HG03159 (cell line): ENCODE measurements around the gene FAXC.
"Not testable (repeated sequence)": the region's sequence is repeated elsewhere in the genome, so short reads cannot be mapped to it uniquely, and the experiment has no call there.

Experiments
- ATAC-seq: cut with Tn5 transposase; IDR thresholded peaks from one replicate; pipeline ENCODE4 v1.9.1; 2021; ENCODE audit warnings: mild to moderate bottlenecking, moderate library complexity; ENCODE audit not compliant: unreplicated experiment

The FAXC gene

DNA sequence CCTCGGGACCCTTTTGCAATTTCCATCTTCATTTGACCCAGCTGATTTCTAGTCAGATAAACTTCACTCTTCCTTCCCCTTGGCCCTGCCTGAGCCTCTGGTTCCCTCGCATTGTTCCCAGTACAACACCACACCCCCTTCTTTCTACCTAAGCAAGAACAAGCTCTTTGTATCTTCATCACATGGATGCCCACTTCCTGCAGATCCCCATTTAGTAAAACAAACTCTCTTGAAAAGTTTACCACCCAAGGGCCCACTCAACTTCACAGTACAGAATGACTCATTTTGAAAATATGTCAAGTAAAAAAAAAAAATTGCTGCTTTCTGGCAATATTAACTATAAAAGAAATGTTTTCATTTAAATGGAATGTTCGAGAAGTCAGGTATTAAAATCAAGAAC, 5.2 kb downstream of the FAXC start:
- ATAC-seq = no peak

DNA sequence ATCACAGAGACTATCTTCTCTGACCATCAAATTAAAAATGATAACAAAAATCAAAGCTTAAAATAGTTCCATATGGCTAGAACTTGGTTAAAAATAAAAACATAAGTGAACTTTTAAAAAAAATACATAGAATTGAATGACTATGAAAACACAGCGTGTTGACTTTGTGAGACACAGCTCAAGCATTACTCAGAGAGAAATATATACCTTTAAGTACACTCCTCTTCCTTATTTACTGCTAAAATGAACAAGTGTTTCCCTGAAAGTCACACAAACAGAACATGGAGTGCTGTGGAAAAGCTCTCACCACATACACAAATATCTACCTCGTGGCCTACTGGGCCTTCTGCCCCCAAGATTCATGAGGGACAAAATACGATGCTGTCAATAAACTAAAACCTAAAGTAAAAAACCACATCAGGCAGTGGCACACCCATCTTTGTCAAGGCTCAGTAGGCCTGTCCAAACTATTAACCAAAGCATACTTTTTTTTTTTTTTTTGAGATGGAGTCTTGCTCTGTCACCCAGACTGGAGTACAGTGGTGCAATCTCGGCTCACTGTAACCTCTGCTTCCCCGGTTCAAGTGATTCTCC, 7.5 kb downstream of the FAXC start:
- ATAC-seq = no peak

DNA sequence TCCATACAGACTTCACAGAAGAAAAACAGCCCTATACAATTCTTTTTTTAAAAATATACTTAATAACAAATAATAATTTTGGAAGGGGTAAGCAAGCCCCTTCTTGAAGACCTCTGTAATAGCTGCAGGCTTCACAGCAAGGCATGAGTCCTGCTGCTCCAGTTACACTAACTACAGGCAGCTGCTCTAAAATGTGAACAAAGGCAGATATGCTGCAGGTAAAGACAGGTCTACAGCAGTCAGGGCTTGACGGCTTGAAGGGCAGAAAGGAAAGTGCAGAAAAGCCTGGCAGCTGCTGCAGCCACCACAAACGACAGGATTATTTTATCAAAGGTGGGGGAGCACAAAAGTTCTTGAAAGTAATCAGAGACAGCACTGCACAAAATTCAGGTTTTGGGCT, 11.3 kb downstream of the FAXC start:
- no peak for ATAC-seq

DNA sequence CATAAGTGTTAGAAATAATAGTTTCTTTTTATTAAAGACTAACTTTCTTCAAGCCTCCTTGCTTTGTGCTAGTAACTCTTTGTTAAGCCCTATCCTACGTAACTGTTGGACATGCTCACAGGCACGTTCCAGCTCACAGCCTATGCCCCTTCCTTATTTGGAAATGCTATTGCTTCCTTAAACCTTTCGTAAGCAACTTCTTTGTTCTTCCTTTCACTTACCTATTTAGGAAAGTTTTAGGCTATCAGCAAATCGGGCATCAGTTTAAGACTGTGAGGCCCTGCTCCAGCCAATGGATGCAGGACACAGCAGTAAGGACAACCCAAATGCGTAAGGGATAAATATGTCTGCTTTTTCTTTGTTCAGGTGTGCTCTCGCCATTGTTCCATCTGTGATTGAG, 14.2 kb downstream of the FAXC start:
- ATAC-seq = not testable (repeated sequence)

DNA sequence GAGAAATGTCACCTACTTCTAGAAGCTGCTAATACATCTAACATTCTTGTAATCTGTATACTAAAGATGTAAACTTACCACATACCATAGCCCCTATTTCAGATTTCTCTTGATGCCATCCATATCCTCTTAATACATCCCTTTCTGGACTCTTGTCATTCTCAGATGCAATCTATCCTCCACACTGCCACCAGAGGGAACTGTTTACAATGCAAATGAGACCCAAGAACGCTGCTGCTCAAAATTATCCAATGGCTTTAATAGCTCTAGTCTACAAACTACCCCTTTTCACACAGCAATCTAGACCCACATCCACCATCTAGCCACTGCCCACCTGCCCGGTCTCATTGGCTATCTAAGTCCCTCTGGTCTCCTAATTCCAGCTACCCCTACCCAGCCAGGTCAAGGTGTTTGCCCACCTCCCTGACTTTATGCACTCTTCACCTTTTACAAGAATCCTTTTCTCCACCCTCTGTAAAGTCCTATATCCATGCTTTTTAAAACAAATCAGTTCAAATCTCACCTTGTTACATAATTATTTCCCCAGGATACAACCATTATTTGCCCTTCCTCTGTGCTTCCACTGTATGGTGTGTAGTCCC, 14.8 kb downstream of the FAXC start:
- peak; percentile 35 for ATAC-seq

DNA sequence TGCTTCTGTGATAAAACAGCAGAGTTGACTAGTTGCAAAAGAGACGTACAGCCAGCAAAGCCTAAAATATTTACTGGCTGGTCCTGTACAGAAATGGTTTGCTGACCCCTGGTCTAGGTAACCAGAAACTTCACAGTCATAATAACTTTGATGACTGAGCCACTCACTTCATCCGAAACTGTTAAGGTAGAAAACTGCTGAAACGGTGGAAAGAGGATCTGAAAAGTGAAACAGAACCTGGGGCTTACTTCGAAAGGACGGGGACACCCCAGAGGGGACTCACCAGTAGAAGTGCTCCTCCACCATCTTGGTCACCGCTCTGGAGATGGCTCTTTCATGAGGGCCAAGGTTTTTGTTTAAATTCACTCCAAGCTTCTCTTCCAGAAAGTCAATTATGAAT, 16.4 kb downstream of the FAXC start:
- ATAC-seq = peak; percentile 89

DNA sequence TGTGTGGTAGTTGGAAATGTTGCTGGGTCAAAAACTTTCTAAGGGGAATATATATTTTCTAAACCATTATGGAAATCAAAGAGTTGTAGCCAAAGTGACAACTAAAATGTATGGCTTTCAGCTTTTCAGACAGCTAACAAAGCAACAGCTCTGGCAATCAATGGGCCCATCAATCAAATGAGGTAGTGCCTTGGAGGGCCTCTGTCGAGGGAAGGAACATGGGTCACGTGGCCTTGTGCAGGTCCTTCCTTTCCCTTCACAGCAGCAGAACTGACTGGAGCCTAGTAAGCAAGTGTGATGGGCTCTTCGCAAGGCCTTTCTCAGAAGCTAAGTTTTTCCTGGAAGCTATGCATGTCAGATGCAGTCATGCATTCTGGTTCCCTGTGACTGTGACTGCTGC, 17.9 kb downstream of the FAXC start:
- ATAC-seq = no peak

DNA sequence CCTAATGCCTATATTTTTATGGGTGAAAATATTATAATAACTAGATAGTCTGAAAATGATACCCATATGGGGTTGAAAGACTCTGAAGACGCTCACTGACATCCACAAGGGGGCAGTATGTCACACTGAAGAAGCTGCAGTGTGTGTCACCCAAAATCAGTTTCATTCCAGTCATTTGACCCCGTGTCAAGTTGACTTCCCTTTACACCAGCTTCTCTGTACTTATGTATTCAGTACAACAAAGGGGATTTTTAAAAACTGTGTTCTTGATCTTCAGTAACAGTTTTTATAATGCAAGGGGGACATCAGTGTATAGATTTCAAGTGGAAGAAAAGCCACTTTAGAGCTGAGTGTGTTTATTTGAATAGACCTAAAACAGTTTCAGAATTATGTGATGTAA, 19.3 kb downstream of the FAXC start:
- ATAC-seq = peak; percentile 74

DNA sequence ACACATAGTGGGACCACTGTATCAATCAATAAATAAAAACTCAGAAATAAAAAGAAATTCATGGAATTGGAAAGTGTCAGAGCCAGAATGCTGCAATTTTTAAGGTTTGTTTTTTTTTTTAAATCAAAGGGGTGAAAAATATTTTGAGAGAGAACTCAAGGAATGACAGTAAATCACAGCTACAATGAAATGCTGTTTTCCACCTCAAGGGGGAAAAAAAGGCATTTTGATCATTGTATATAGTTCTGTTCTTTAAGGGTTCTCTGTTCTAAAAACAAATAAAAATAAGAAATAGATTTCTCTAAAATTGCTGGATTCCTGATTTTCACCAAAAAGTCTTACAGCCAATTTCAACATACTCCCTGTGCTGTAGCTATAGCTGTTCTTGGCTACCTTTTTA, 24.5 kb downstream of the FAXC start:
- no peak for ATAC-seq

DNA sequence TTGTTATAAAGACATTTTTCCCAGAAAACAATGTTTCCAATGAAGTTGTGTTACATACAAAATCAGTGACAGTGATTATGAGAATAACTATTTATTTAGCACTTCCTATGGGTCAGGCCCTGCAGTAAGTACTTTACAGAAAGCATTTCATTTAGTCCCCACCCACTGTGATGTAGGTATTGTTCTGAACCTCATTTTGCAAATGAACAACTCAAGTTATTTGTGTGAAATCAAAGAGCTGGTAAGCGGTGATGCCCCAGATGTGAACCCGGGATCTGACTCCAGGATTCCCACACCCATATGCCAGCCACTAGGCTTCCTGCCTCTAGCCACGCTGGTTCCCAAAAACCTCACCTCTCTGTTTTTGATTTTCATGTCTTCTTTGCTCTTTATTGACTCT, 30.9 kb downstream of the FAXC start:
- ATAC-seq = no peak

DNA sequence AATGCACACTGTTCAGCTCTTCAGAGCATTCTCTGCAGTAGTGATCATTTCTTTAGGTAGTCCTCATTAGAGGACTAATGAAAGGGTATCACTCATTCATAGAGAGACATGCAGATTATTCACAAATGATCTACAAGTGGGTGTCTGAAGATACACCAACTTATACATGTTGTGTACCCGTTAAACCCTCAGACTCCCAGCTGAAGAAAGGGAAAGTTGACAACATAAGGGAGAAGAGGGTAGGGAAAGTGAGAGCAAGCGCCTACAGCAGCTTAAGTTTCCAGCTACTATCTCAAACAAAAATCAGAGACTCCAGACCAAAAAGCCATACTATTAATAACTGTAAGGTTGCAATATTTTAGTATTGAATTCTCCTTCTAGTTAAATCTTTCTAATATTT, 37.1 kb downstream of the FAXC start:
- no peak for ATAC-seq

DNA sequence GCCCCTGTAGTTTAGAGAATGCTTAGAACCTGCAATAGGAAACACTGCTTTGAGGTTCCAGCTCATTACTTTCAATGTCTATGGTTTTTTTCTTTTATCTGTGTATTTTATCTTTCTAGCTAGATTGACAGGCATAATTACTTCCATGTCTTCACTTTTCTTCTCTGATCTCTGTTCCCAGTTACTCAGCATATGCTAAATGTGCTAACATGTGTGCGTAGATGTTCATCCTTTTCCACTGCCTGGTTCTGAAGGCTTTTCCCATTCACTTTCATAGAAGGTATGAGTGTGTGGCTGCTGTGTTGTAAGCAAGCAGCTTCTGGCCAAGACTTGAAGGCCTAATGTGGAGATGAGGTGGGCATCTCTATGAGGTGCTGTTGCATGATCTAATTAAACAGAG, 38.9 kb downstream of the FAXC start:
- no peak for ATAC-seq

DNA sequence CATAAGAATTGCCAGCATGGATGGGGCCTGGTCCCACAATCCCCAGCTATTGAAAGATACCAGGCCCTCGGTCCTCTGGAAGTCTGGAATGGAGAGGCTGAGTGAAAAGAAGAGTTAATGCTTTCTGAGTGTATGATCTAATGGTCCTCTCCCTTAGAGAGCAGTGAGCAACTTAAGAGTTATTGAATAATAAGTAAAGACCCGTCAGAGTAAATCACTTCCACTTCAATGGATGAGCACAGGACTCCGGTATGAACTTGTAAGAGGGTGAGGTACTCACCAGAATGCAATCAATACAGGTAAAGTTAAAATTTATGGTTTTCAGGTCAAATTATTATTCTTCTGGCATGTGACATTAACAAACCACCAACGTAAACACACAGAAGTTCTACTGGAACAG, 39.9 kb downstream of the FAXC start:
- no peak for ATAC-seq

DNA sequence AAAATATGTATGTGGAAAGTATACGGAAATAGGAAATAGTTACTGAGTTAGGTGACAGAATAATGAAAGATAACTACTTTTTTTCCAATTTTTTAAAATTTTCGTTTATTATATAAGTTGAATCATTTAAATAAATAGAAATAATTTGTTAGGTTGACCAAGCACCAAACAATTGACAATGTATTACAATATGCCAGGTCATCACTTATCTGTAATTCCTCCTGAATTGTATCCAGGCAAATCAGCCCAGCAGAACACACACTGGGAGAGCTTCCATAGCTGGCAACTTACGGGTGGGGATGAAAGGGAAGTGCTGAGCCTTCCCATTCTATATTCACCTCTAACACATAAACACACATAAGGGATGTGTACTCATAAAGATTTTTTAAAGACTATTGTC, 40.7 kb downstream of the FAXC start:
- ATAC-seq = no peak

DNA sequence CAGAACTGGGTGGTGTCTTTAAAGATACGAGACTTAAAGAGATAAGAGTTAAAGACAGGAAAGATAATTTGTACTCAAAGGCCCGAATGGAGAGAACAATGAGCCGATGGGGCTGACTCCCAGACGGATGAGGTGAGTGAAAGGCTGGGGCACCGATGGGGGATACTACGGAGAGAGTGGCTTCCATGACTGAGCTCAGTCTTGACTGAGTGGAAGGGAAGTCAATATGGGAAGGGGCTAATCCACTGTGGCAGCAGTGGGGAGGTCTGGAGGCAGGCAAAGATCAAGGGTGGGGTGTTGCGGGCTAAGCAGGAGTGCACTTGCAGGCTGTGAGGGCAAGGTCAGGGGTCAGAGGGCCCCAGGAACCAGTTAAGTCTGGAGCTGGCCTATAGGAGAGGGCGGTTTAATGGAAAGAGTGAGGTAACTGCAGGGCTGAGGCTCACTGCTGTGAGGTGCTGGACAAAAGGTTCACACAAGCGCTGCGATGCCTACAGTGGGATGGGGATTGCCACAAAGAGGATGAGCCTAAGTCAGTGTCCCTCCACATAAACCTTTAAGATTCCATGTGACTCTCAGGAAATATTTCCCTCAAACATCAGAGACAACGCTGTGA, 42.1 kb downstream of the FAXC start:
- no peak for ATAC-seq

DNA sequence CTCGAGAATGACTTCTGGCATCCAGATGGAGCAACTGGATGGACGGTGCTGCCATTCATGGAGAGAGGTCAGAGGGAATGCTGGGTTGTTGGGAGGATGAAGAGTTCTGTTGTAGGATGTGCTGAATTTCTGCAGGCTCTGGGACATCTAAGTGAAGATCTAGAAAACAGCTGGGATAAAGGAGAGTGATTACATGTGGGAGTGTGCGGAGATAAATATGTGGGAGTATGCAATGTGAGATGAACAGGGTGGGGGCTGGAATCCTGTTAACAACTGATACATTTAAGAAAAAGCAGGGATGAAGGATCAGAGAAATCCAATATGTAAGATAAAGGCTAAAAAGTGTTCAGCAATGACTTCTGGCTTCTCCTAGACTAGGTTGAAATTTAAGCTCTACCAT, 43.1 kb downstream of the FAXC start:
- no peak for ATAC-seq

DNA sequence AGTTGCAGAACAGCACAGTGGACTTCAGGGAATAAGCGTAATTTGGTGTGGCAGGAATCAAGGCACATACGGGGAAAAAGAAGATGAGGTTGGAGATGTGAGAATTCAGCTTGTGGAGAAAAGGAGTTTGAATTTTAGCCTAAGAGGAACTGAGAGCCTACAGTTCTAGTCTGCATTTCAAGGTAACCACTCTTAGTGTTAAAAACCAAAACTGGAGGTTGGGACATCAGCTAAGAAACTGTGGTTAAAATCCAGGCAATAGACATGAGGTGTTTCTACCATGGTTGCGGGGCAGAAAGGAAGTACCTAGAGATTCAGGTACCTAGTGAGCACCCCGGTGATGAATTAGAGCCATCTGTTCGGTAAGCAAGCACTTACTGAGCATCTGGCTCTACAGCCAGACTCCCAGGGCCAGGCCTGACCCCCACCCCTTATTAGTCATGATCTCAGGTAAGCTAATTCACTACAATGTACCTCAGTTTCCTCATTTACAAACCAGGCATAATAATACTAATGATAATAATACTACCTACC, 44.4 kb downstream of the FAXC start:
- ATAC-seq = peak; percentile 56

DNA sequence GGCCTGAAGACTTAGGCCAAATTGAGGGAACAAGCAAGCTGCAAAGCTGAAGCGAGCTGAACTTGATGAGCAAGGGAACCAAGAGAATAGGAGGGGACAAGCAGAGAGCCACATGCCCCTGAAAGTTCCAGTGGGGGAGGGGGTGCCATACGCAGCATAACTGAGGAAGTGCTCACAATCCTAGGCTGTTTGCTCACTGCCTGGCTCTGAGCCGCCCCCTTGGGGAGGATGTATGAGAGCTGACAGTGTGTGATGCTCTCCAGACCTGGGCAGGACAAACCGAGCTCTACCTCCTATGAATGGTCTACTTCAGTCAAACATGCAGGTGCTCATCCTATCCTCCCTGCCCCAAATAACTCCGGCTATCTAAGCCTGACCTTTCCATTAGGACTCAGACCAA, 52.1 kb downstream of the FAXC start:
- ATAC-seq = no peak

DNA sequence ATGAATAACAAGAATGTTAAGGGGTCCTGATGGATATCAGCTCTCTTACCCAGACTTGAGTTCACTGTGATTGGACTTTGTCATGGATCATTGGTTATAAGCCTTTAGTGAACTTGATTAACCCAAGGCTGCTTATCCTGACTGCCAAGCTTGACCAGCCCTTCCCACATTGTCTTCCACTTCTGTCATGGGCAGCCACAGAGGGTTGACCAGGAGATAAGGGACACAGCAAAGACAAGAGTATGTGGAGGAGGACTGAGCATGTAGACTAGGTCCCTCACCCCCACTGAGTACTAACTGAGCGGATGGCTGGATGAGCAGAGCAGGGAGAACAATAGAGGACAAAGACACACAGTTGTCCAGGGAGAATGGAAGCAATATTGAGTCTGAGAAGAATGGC, 52.5 kb downstream of the FAXC start:
- no peak for ATAC-seq

DNA sequence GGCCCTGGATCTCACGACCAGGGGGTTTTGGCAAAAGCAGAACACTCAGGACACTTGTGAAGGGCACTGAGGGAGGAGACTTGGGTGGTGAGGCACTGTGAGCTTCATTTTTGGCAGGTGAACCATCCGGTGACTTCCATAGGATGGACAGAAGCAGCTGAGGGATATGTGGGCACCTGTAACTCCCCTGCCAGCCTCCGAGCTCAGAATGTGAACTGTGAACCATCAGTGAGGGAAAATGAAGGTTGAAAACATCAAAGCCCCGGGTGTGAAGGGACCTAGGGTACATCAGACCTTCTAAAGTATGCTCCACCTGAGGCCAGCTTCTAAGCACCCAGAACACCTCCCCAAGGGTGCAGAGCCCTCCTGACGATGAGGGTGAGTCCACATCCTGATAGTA, 53.2 kb downstream of the FAXC start:
- no peak for ATAC-seq

DNA sequence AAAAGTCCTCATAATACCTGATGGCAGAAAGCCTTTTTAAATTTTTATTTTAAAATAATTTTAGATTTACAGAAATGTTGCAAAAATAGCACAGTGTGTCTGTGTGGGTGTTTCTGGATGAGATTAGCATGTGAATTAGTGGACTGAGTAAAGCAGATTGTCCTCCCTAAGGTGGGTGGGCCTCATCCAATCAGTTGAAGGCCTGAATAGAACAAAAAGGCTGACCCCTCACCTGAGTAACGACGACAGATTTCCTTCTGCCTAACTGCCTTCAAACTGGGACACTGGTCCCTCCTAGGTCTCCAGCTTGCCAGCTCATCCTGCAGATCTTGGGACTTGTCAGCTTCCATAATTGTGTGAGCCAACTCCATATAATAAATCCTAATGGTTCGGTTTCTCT, 54.2 kb downstream of the FAXC start:
- no peak for ATAC-seq

DNA sequence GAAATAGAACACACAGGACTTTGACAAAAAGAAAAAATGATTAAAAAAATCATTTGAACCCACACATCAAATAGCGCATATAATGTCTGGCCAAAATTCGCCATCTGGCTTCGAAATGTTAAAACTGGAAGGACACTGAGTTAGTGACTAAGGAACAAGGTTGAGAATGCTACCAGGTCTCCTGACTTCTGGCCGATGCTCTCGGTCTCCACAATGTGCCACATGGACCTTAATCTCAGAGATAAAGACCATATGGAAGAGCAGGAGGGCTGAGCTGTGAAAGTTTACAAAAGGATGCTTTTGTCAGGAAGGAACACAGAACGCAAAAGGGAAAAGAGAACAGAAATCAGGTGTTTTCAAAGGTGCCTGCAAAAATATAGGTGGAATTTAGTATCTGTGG, 54.7 kb downstream of the FAXC start:
- ATAC-seq = no peak

DNA sequence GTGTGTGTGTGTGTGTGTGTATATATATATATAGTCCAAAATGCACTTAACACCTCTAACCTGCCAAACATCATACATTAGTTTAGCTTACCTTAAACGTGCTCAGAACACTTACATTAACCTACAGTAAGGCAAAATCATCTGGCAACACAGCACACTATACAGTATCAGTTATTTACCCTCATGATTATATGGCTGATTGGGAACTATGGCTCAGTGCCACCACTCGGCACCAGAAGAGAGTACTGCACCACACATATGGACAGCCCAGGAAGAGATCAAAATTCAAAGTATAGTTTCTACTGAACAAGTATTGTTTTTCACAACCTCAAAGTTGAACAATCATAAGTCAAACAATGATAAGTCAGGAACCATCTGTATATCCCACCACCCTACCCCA, 59.8 kb downstream of the FAXC start:
- ATAC-seq = no peak
